GM19372 (cell line): ENCODE results near the gene ME1.
"Not testable (repeated sequence)": the region's sequence is repeated elsewhere in the genome, so short reads cannot be mapped to it uniquely, and the experiment has no call there.

Source experiments
- ATAC-seq: cut with Tn5 transposase; IDR thresholded peaks from one replicate; pipeline ENCODE4 v1.9.1; 2021; ENCODE audit warnings: mild to moderate bottlenecking, low read depth, moderate library complexity; ENCODE audit not compliant: unreplicated experiment

ME1 gene

GRCh38 chr6:83362349-83362748 is 68.5 kb downstream of the ME1 start:
- not testable (repeated sequence) for ATAC-seq

GRCh38 chr6:83359638-83360037 is 71.2 kb downstream of the ME1 start:
- no peak for ATAC-seq

DNA sequence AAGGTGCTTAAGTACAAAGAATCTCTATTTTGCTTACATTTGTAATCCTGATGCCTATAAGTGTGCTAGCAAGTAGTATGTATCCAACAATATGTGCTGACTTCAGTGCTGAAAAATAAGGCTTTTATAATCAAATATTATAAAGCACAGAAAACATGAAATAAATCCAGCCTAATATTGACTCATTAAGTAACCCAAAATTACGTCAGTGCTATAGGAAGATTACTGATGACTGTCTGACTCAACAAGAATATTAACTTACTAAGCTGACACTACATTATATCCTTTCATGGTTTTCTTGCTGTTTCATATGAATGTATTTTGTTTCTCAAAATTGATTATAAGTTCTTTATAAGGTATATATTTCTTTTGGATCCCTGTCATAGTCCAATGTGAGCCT is 76.1 kb downstream of the ME1 start:
- no peak for ATAC-seq

DNA sequence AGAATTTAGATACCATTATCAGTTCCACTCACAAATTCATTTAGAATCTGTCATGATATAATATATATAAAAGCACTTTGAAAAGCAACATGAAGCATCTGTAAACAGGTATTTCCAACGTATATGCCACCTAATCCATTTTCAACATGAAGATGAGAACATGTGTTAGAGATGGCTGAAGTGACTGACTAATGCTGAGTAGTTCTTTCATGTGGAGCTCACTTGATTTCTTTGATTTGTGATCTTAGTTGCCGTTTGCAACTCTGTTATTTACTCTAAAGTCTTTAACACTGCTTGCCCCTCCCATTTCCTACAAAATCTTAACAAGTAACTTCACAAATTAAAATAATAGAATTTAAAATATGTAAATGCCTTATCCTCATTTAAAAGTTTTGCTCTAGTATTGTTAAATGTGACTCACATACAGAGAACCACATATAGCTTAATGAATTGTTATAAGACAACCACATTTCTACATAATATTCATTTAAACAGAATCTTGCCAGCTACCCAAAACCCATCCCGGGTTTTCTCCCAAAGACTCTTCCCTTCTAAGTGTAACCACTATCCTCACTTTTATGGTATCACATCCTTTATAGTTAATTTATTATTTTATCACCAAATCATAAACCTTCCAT is 78.3 kb downstream of the ME1 start:
- ATAC-seq, result no peak

- ATAC-seq, result no peak
These were observed 87.7 kb downstream of the ME1 start for GRCh38 chr6:83343121-83343520.

GRCh38 chr6:83341765-83342164 is 89.1 kb downstream of the ME1 start:
- no peak for ATAC-seq

DNA sequence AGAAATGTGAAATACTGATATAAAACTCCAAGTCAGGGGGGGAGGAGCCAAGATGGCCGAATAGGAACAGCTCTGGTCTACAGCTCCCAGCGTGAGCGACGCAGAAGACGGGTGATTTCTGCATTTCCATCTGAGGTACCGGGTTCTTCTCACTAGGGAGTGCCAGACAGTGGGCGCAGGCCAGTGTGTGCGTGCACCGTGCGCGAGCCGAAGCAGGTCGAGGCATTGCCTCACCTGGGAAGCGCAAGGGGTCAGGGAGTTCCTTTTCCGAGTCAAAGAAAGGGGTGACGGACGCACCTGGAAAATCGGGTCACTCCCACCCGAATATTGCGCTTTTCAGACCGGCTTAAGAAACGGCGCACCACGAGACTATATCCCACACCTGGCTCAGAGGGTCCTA is 96.9 kb downstream of the ME1 start:
- not testable (repeated sequence) for ATAC-seq

- ATAC-seq, result no peak
These were observed 97.4 kb downstream of the ME1 start for GRCh38 chr6:83333500-83333899.

DNA sequence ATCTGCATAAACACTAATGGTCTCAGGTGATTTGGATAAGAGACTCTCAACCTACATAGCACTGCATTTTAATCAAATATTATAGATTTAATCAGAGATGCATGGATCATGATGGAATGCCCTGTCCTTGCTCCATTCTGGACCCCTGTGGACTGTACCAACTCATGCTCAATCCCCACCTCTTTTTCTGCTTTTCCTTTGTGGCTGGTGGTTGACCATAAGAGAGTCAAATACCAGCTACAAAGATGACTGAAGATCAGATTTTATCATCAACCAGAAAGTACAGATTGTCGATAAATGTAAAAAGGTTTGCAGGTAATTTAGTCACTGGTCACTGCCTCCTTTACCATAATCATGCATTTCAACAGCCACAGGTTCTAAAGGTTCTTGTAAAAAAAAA is 116.2 kb downstream of the ME1 start:
- no peak for ATAC-seq

GRCh38 chr6:83313882-83314281 is 117.0 kb downstream of the ME1 start:
- no peak for ATAC-seq

DNA sequence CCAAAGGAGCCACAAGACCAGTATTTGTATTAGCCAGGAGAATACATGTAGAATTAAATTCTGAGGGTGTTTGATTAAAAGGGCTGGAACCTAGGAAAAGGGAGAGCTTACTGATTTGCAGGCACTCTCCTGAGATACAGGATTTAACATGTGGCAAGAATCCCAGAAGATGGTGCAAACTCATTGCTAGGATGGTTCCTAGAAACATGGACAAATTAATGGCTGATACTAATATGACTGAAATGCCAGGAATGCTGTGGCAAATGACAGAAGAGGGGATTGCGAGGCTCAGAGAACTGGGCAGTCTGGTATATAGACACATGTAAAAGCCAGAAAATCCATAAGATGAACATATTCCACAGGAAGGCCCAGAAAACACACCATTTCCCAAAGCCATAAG is 119.6 kb downstream of the ME1 start:
- no peak for ATAC-seq

DNA sequence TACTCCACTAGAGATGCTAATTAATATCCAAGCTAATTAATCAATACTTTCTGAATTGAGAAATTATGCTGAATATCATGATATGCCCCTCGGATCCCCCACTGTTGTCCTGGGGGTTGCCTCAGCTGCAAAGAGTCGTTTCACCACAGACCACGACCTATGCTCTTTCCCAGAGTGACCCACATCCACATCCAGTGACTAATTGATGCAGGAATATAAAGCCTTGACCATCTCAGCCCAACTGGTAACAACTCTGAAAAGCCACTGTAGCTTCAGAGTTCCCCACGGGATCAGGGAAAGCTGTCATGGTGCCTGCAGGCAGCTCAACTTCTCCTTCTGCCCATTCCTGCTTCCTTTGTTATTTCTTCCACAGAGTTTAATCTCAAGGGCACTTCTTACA is 120.8 kb downstream of the ME1 start:
- ATAC-seq, result no peak

DNA sequence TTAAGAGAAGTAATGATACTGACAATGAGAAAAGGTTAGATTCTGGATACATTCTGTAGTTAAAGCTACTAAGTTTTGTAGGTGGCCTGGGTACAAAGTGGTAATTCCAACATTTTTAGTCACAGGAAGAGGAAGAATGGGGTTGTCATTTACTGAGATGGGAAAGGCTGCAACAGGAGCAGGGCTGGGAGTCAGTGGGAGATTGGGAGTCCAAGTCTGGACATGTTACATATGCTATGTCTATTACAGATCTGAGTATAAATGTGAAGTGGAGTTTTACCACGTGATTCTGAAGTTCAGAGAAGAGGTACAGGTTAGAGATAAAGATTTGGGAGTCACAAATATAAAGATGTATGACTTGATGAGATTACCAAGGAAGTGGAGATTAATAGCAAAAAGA is 121.5 kb downstream of the ME1 start:
- ATAC-seq, result no peak

DNA sequence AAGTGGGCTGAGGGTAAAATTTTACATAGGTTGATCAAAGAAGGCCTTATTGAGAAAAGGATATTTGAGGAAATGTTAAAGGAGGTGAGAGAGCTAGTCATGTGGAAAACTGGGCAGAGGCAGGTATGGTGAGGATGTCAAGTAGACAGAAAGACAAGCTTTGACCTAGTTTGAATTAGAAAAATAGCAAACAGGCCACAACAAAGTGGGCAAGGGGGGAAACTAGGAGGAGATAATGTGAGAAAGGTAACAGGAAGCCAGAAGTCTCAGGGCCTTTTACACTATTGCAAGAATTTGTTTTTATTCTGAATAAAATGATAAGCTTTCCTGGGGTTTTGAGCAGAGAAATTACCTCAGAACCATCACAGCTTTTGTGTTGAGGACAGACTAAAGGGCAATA is 122.0 kb downstream of the ME1 start:
- no peak for ATAC-seq

- ATAC-seq, result no peak
These were observed 123.0 kb downstream of the ME1 start for GRCh38 chr6:83307849-83308248.

DNA sequence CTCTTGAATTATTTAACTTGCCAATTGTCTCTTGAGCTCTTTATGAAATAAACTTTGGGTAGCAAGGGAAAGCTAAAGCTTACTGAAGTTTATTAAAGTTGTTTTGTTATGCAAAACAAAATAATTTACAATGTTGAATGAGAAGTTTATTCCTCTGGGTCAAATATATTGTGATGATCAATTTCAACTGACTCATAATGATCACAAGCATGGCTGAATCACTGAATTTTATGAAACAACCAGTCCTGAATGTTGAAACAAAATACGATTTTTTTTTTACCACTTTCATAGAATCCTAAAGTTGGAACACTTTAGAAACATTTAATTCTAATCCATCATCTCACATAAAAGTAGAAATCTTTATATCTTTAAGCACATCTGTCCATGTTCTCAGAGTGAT is 127.4 kb downstream of the ME1 start:
- ATAC-seq, result no peak

DNA sequence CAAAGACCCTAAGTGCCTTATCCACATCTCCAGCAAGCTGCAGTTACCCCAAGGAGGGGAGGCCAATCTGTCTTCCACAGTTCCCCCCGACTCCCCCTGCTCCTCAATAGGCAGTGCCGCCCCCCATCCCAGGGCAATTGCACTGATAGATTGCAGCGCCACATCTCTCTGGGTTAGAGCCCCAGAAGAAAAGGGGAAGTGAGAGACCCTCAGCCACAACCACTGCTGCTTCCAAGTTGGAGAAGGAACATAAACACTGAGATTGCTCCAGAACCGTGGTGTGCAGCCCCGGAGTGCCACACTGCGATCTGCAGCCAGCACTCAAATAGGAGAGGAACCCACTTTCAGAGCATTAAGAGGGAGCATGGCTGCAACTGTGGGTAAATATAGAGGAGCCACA is 136.2 kb downstream of the ME1 start:
- no peak for ATAC-seq

GRCh38 chr6:83292900-83293843 is 137.7 kb downstream of the ME1 start:
- peak; percentile 74 for ATAC-seq

DNA sequence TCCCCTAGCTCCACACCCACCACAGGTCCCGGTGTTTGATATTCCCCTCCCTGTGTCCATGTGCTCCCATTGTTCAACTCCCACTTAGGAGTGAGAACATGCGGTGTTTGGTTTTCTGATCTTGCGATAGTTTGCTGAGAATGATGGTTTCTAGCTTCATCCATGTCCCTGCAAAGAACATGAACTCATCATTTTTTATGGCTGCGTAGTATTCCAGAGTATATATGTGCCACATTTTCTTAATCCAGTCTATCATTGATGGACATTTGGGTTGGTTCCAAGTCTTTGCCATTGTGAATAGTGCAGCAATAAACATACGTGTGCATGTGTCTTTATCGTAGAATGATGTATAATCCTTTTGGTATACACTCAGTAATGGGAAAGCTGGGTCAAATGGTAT is 143.6 kb downstream of the ME1 start:
- not testable (repeated sequence) for ATAC-seq

GRCh38 chr6:83285917-83286316 is 144.9 kb downstream of the ME1 start:
- no peak for ATAC-seq

- no peak for ATAC-seq
These were observed 157.3 kb downstream of the ME1 start for GRCh38 chr6:83273596-83273995.
